Cardiac fibroblast (primary cell): ENCODE measurements around the gene SKP1.
A peak's percentile ranks its signal among the peaks of the same experiment; 100 is the strongest.

ENCODE experiments used
- DNase-seq, 2 donors: peaks; one replicate each; pipeline versions ENCODE4 v3.0.0 to v3.0.0-alpha.2; 2010; ENCODE audit warnings: low read depth in 2 of 2
- H3K4me3 ChIP-seq, 2 donors: replicated peaks in 1 of 2; 1 replicate in 1 of 2; 2 replicates in 1 of 2; pipeline ENCODE4 v1.5.1; 2011; ENCODE audit warnings: low read depth in 2 of 2, low read length in 2 of 2, mild to moderate bottlenecking in 2 of 2, moderate library complexity in 1 of 2
- CTCF ChIP-seq: IDR thresholded peaks from one replicate; pipeline ENCODE4 v1.5.1; 2011; ENCODE audit warnings: low read depth, mild to moderate bottlenecking, low read length, inconsistent platforms

The SKP1 gene

DNA sequence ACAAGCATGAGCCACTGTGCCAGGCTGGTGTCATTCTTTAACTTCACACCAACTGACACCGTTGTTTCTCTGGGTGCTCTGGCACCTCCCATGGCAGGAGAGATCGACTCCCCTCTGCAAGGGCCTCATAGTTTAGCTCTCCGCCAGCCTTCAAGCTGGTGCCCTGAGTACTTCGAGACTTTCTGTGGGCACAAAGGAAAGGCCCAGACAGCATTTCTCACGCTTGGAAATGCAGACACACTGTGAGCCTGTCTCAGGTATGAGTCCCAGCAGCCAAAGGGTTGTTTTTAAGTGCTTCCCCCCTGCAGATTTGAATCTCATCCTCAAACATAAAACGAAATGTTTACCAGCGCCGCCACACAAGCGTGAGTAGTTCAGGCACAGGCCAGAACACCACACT lies 73.4 kb downstream of the SKP1 start:
- no peak overlapping the region for H3K4me3 ChIP-seq
- DNase-seq: no peak
- TF ChIP-seq CTCF: no peak

- peak; percentile 38 for DNase-seq
- TF ChIP-seq CTCF: peak; percentile 94
- no peak overlapping the region for H3K4me3 ChIP-seq
Observed at GRCh38 chr5:134101686-134102439, 74.9 kb downstream of the SKP1 start.

- no peak overlapping the region for H3K4me3 ChIP-seq
- no peak for TF ChIP-seq CTCF
- DNase-seq: peak; percentile 60 to 86
Observed at GRCh38 chr5:134100283-134101091, 76.3 kb downstream of the SKP1 start.

GRCh38 chr5:134099939-134100282 lies 76.8 kb downstream of the SKP1 start:
- DNase-seq: no peak
- H3K4me3 ChIP-seq: no peak overlapping the region
- TF ChIP-seq CTCF: no peak

DNA sequence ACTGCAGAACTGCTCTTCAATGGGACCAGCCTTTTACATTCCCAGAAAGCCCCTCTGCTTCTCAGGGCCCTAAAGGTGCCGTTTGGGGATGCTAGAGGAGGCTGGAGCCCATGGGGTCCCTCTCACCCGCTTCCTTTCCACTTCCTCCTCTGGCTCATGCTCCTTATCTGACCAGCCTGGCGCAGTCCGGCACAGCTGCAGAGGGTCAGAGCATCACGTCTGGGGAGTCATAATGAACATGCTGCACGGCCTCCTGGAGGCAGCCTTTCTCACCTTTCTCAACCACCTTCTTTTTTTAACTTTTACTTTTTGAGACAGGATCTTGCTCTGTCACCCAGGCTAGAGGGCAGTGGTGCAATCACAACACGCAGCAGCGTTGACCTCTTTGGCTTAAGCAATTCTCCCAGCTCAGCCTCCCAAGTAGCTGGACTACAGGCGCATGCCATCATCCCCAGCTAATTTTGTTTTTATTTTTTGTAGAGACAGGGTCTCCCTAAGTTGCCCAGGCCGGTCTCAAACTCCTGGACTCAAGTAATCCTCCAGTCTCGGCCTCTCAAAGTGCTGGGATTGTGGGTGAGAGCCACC lies 77.4 kb downstream of the SKP1 start:
- no peak for DNase-seq
- H3K4me3 ChIP-seq: no peak overlapping the region
- no peak for TF ChIP-seq CTCF
